PC-9 (cell line): ENCODE measurements around the gene MATK. TPM values are rescaled to one million over a fixed set of nuclear protein-coding genes. Genes with fewer than 3 reads are reported as not detected.

ENCODE experiments used
- BruUV-seq: library from RNA; stranded (reverse); fragments of 400-500 nt; replicated peaks from 2 replicates; lab custom pipeline; 2021; lab: Mats Ljungman, UMichigan
- CTCF ChIA-PET: fragments of 300-600 bp; sonication (Branson Sonifier 250); formaldehyde crosslinking; loops from one replicate; lab custom pipeline; 2022; ENCODE audit warnings: antibody characterized with exemption; lab: Charles Lee
- POLR2A ChIA-PET: fragments of 300-600 bp; sonication (Branson Sonifier 250); formaldehyde crosslinking; loops from one replicate; lab custom pipeline; 2022; ENCODE audit warnings: antibody characterized with exemption; ENCODE audit not compliant: unreplicated experiment; lab: Charles Lee
- DNase-seq, 2 experiments: peaks; one replicate each; pipeline versions ENCODE4 v3.0.0 to v3.0.0-alpha.2; 2015 to 2022; ENCODE audit warnings: mixed read lengths in 1 of 2
- H2AFZ ChIP-seq: fragments of 200-600 bp; sonication (generic); 2 replicates; pipeline ENCODE4 v1.8.1; 2017; ENCODE audit warnings: antibody characterized with exemption
- H3F3A ChIP-seq: fragments of 200-600 bp; sonication (generic); 2 replicates; pipeline ENCODE4 v1.8.1; 2017; ENCODE audit warnings: antibody characterized with exemption, mild to moderate bottlenecking, low read depth; ENCODE audit not compliant: insufficient read depth
- H3K27ac ChIP-seq: fragments of 200-600 bp; sonication (generic); 2 replicates; pipeline ENCODE4 v1.6.1; 2016; ENCODE audit warnings: mixed run types
- H3K27me3 ChIP-seq: fragments of 200-600 bp; sonication (generic); 2 replicates; pipeline ENCODE4 v1.6.1; 2016; ENCODE audit warnings: low read depth, mixed run types; ENCODE audit not compliant: insufficient read depth
- H3K36me3 ChIP-seq: fragments of 200-600 bp; sonication (generic); 2 replicates; pipeline ENCODE4 v1.6.1; 2016; ENCODE audit warnings: low read depth, mixed run types
- H3K4me1 ChIP-seq: fragments of 200-600 bp; sonication (generic); replicated peaks from 2 replicates; pipeline ENCODE4 v1.6.1; 2016; ENCODE audit warnings: mixed run types; ENCODE audit not compliant: insufficient read depth
- H3K4me2 ChIP-seq: fragments of 200-600 bp; sonication (generic); 2 replicates; pipeline ENCODE4 v1.6.1; 2017; ENCODE audit warnings: mixed run types
- H3K4me3 ChIP-seq: fragments of 200-600 bp; sonication (generic); 2 replicates; pipeline ENCODE4 v1.6.1; 2016; ENCODE audit warnings: mixed run types
- H3K79me2 ChIP-seq: fragments of 200-600 bp; sonication (generic); 2 replicates; pipeline ENCODE4 v1.6.1; 2017; ENCODE audit warnings: low read depth, mixed run types
- H3K9me2 ChIP-seq: fragments of 200-600 bp; sonication (generic); 2 replicates; pipeline ENCODE4 v1.8.1; 2017; ENCODE audit warnings: mild to moderate bottlenecking; ENCODE audit not compliant: insufficient read depth
- H3K9me3 ChIP-seq: fragments of 200-600 bp; sonication (generic); 2 replicates; pipeline ENCODE4 v1.8.1; 2016; ENCODE audit warnings: low read depth; ENCODE audit not compliant: insufficient read depth
- H4K20me1 ChIP-seq: fragments of 200-600 bp; sonication (generic); 2 replicates; pipeline ENCODE4 v1.8.1; 2017; ENCODE audit not compliant: insufficient read depth
- CTCF ChIP-seq: fragments of 200-600 bp; sonication (generic); conservative IDR thresholded peaks from 2 replicates; pipeline ENCODE4 v1.6.1; 2017; ENCODE audit warnings: mixed run types, antibody characterized with exemption, mild to moderate bottlenecking, moderate library complexity
- EZH2 ChIP-seq: fragments of 200-600 bp; sonication (generic); IDR thresholded peaks from 2 replicates; pipeline ENCODE4 v1.8.0; 2017; ENCODE audit warnings: antibody characterized with exemption, low read depth
- intact Hi-C: fragments of 100-400 bp; cut with micrococcal nuclease; formaldehyde crosslinking; loops from one replicate; pipeline ENCODE4 v1.10.0; 2022; ENCODE audit not compliant: unreplicated experiment
- total RNA-seq: library from RNA; stranded (reverse); gene quantifications from 2 replicates; pipeline ENCODE4 v1.2.3, GENCODE V29; 2021

MATK gene
- total RNA-seq, 1 experiment from 2014 or later: not detected

GRCh38 chr19:3803986-3804385, 17.8 kb upstream of the MATK start:
- ChIA-PET CTCF (no interaction called here), POLR2A (no interaction called here)
- Histone ChIP-seq H4K20me1 (no peaks in the 10 kb centered on the region), H3K4me3 (no peak overlapping the region), H3K9me3 (no peaks in the 10 kb centered on the region), H3K27me3 (peaks cover 9% of the 10 kb centered on the region), H3K27ac (no peak overlapping the region), H3K4me1 (no peaks in the 10 kb centered on the region), H2AFZ (no peak overlapping the region), H3F3A (peaks cover 4% of the 10 kb centered on the region; the same call in 1 of the 2 replicates), H3K9me2 (no peaks in the 10 kb centered on the region), H3K4me2 (no peak overlapping the region), H3K36me3 (no peaks in the 10 kb centered on the region), H3K79me2 (no peaks in the 10 kb centered on the region)
- no TSS peak for BruUV-seq
- intact Hi-C loops: no loop called here
- no peak for DNase-seq
- TF ChIP-seq CTCF: no peak
- no peak for TF ChIP-seq EZH2

DNA sequence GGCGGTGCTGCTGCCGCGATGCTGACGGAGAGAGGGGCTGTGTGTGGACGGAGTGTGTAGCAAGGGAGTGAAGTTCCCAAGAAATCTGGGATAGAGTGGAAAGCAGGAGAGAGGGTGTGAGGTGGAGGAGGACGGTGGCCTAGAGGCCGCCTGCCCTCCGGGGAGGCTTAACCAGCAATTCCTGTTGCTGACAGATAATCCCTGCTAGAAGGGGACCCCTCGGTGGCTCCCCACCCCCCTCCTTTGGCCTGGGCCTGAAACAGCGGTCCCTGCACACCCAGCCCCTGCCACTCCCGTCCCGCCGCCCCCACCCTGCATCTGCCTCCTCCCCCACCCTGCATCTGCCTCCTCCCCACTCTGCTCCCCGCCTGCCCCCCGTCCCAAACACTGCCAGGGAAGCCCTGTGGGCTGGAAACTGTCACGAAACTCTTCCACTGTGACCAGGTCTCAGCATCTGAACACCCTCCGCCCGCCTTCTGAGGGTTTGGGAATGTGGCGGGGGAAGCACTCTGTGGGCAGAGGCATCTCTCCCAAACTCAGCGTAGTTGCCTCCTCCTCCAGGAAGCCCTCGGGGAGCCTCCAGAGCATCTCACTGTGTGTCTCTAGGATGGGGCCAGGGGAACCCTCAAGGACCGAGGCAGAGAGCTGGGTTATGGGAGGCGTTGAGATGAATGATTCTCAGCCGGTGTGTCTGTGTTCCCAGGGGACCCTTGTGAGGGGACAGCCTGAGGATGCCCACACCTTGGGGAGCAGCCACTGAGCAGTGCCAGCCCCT, 17.1 kb upstream of the MATK start:
- H3K9me2 ChIP-seq: no peaks in the 10 kb centered on the region
- no peaks in the 10 kb centered on the region for H3K79me2 ChIP-seq
- no peak for DNase-seq
- ChIA-PET POLR2A (no interaction called here), CTCF (no interaction called here)
- intact Hi-C loops: no loop called here
- peaks cover 9% of the 10 kb centered on the region for H3K27me3 ChIP-seq
- H3K4me3 ChIP-seq: no peak overlapping the region
- BruUV-seq: no TSS peak
- TF ChIP-seq EZH2 (no peak), CTCF (no peak)
- no peak overlapping the region for H2AFZ ChIP-seq
- H3K4me2 ChIP-seq: no peak overlapping the region
- no peaks in the 10 kb centered on the region for H3K4me1 ChIP-seq
- H4K20me1 ChIP-seq: no peaks in the 10 kb centered on the region
- no peaks in the 10 kb centered on the region for H3K9me3 ChIP-seq
- H3K36me3 ChIP-seq: no peaks in the 10 kb centered on the region
- H3F3A ChIP-seq: peaks cover 4% of the 10 kb centered on the region; the same call in 1 of the 2 replicates
- H3K27ac ChIP-seq: no peak overlapping the region

GRCh38 chr19:3801412-3802096, 15.4 kb upstream of the MATK start:
- POLR2A ChIA-PET: no interaction called here
- Histone ChIP-seq H3K27ac (no peak overlapping the region), H4K20me1 (no peaks in the 10 kb centered on the region)

More at GRCh38 chr19:3801412-3802096, 15.4 kb upstream of the MATK start:
- no peak for DNase-seq
- Histone ChIP-seq H3K4me1 (no peaks in the 10 kb centered on the region), H3K9me2 (no peaks in the 10 kb centered on the region), H2AFZ (no peak overlapping the region), H3K4me3 (no peak overlapping the region), H3K4me2 (no peak overlapping the region), H3F3A (no peaks in the 10 kb centered on the region), H3K9me3 (no peaks in the 10 kb centered on the region), H3K36me3 (no peaks in the 10 kb centered on the region), H3K27me3 (peaks cover 9% of the 10 kb centered on the region), H3K79me2 (no peaks in the 10 kb centered on the region)
- no peak for TF ChIP-seq CTCF
- TF ChIP-seq EZH2: no peak
- CTCF ChIA-PET: no interaction called here
- BruUV-seq: no TSS peak
- intact Hi-C loops: no loop called here
